ENCODE data around the gene ZIC4.

DNA sequence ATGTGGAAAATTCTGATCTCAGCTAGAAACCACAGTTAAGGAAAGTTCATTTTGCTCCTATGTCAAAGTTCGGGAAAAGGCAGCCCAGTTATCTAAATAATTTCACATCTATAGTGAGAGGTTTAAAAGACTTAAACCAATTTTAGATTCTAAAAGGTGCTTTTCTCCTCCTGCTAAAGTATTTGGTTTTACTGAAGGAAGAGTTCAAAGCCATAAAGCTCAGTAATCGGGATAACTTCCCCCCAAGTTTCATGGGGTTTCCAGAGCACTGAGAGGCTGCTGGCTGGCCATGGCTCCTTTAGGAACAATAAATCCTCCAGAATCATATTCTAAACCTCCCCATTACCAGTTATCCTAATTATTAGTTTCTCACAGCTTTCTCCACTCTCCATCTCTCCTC is 38.2 kb downstream of the ZIC4 start:
- no peak for TF ChIP-seq CTCF (IDR thresholded peaks at IDR 0.05)
- no peak for TF ChIP-seq POLR2AphosphoS5 (IDR thresholded peaks at IDR 0.05)
